Erythroblast (primary cell): ENCODE data around the gene IFNA21.
"Not testable (repeated sequence)": the region's sequence is repeated elsewhere in the genome, so short reads cannot be mapped to it uniquely, and the experiment has no call there.

ENCODE experiments used
- DNase-seq, 2 experiments: peaks; one replicate each; lab custom pipeline; 2025; lab: John Stamatoyannopoulos, UW
- GATA1 ChIP-seq: IDR thresholded peaks from 2 replicates; pipeline ENCODE4 v1.6.1; 2011; ENCODE audit warnings: low read depth, mild to moderate bottlenecking, control low read depth, low read length, moderate library complexity
- POLR2A ChIP-seq: IDR thresholded peaks from 2 replicates; pipeline ENCODE4 v1.6.1; 2011; ENCODE audit warnings: mild to moderate bottlenecking, low read length

The IFNA21 gene

GRCh38 chr9:21166560-21166959 lies at the start of gene IFNA21:
IFNA21 (minus strand) TSS chr9:21166660; CDS start chr9:21166612, 48 bp downstream.
- DNase-seq = not testable (repeated sequence)

- peak in 1 of 2 experiments; percentile 11 for DNase-seq
These were observed 47.2 kb upstream of the IFNA21 start for GRCh38 chr9:21213411-21214326.

GRCh38 chr9:21212160-21212559 lies 45.7 kb upstream of the IFNA21 start:
- DNase-seq = not testable (repeated sequence)

- not testable (repeated sequence) for DNase-seq
These were observed 44.3 kb upstream of the IFNA21 start for GRCh38 chr9:21210782-21211181.

- TF ChIP-seq GATA1 = no peak
- no peak for TF ChIP-seq POLR2A
- DNase-seq = no peak
These were observed 43.9 kb upstream of the IFNA21 start for GRCh38 chr9:21210311-21210710.

- DNase-seq = not testable (repeated sequence)
These were observed 40.6 kb upstream of the IFNA21 start, which contains the start of gene IFNA10 for GRCh38 chr9:21207043-21207442. IFNA10 (minus strand) TSS chr9:21207143; CDS start chr9:21207097, 46 bp downstream.

- TF ChIP-seq POLR2A = no peak
- no peak for TF ChIP-seq GATA1
- no peak for DNase-seq
These were observed 38.7 kb upstream of the IFNA21 start for GRCh38 chr9:21205204-21205603.

- not testable (repeated sequence) for DNase-seq
These were observed 35.6 kb upstream of the IFNA21 start, which contains the start of gene IFNA7 for GRCh38 chr9:21202105-21202504. IFNA7 (minus strand) TSS chr9:21202205; CDS start chr9:21202165, 40 bp downstream.

GRCh38 chr9:21194867-21195776 lies 28.7 kb upstream of the IFNA21 start:
- DNase-seq = peak; percentile 5 to 10

GRCh38 chr9:21187487-21187886 lies 21.0 kb upstream of the IFNA21 start, which contains the start of gene IFNA4:
IFNA4 (minus strand) TSS chr9:21187587; CDS start chr9:21187531, 56 bp downstream.
- DNase-seq = not testable (repeated sequence)

GRCh38 chr9:21182810-21183736 lies 16.6 kb upstream of the IFNA21 start:
- DNase-seq = peak; percentile 18 to 39

GRCh38 chr9:21174671-21175070 lies 8.2 kb upstream of the IFNA21 start:
- no peak for TF ChIP-seq POLR2A
- TF ChIP-seq GATA1 = no peak
- no peak for DNase-seq

- TF ChIP-seq POLR2A = no peak
- TF ChIP-seq GATA1 = no peak
- DNase-seq = no peak
These were observed 5.7 kb upstream of the IFNA21 start for GRCh38 chr9:21172156-21172555.

- no peak for TF ChIP-seq POLR2A
- TF ChIP-seq GATA1 = no peak
- no peak for DNase-seq
These were observed 4.9 kb upstream of the IFNA21 start for GRCh38 chr9:21171351-21171750.
